Subcutaneous abdominal adipose tissue (tissue), 5 donors: ENCODE data around the gene ATRN.
"Not testable (repeated sequence)": the region's sequence is repeated elsewhere in the genome, so short reads cannot be mapped to it uniquely, and the experiment has no call there.

Experiments used
- H3K27ac ChIP-seq: one replicate; pipeline ENCODE4 v1.7.0; 2013; ENCODE audit warnings: low read depth, mild to moderate bottlenecking, inconsistent platforms, low read length, moderate library complexity
- H3K27me3 ChIP-seq, 5 donors: one replicate each; pipeline ENCODE4 v1.7.0; 2013; ENCODE audit warnings: low read length in 5 of 5, inconsistent platforms in 1 of 5; ENCODE audit not compliant: control insufficient read depth in 5 of 5, insufficient read depth in 4 of 5
- H3K36me3 ChIP-seq, 5 donors: one replicate each; pipeline ENCODE4 v1.7.0; 2013; ENCODE audit warnings: low read length in 5 of 5; ENCODE audit not compliant: control insufficient read depth in 5 of 5, insufficient read depth in 5 of 5
- H3K4me1 ChIP-seq, 5 donors: one replicate each; pipeline ENCODE4 v1.7.0; 2013; ENCODE audit warnings: low read length in 5 of 5, mild to moderate bottlenecking in 3 of 5, moderate library complexity in 1 of 5; ENCODE audit not compliant: control insufficient read depth in 5 of 5, insufficient read depth in 5 of 5
- H3K4me3 ChIP-seq, 5 donors: one replicate each; pipeline ENCODE4 v1.7.0; 2013; ENCODE audit warnings: low read length in 5 of 5, low read depth in 1 of 5
- H3K9ac ChIP-seq, 5 donors: one replicate each; pipeline ENCODE4 v1.7.0; 2013; ENCODE audit warnings: low read length in 5 of 5, mild to moderate bottlenecking in 4 of 5, moderate library complexity in 3 of 5
- H3K9me3 ChIP-seq, 5 donors: one replicate each; pipeline ENCODE4 v1.7.0; 2013; ENCODE audit warnings: low read length in 5 of 5; ENCODE audit not compliant: control insufficient read depth in 5 of 5
- donor health status: healthy.
- donor health status: healthy.
- donor health status: healthy.
- donor health status: healthy.
- donor health status: healthy.

The ATRN gene

GRCh38 chr20:3612795-3613572, 142.2 kb downstream of the ATRN start:
- H3K4me3 ChIP-seq: no peak overlapping the region
- H3K27me3 ChIP-seq: no peaks in the 10 kb centered on the region
- no peaks in the 10 kb centered on the region for H3K4me1 ChIP-seq
- H3K9ac ChIP-seq: no peak overlapping the region
- no peak overlapping the region for H3K27ac ChIP-seq
- peaks cover 4 to 27% (median 10%) of the 10 kb centered on the region in 5 donors for H3K36me3 ChIP-seq
- no peaks in the 10 kb centered on the region for H3K9me3 ChIP-seq

GRCh38 chr20:3613821-3614440, 143.1 kb downstream of the ATRN start:
- Histone ChIP-seq H3K9ac (no peak overlapping the region), H3K36me3 (peaks cover 0 to 35% (median 9%) of the 10 kb centered on the region in 5 donors), H3K27ac (no peak overlapping the region), H3K9me3 (no peaks in the 10 kb centered on the region), H3K27me3 (no peaks in the 10 kb centered on the region), H3K4me3 (no peak overlapping the region), H3K4me1 (no peaks in the 10 kb centered on the region)

GRCh38 chr20:3614466-3614865, 143.6 kb downstream of the ATRN start:
- Histone ChIP-seq H3K4me3 (no peak overlapping the region), H3K36me3 (peaks cover 0 to 38% (median 9%) of the 10 kb centered on the region in 5 donors), H3K27me3 (no peaks in the 10 kb centered on the region), H3K9ac (no peak overlapping the region), H3K9me3 (no peaks in the 10 kb centered on the region), H3K27ac (no peak overlapping the region), H3K4me1 (no peaks in the 10 kb centered on the region)

- H3K27ac ChIP-seq: not testable (repeated sequence)
Observed at GRCh38 chr20:3615171-3615840, 144.5 kb downstream of the ATRN start.

GRCh38 chr20:3616250-3616649, 145.4 kb downstream of the ATRN start:
- Histone ChIP-seq H3K4me1 (no peaks in the 10 kb centered on the region), H3K36me3 (peaks cover 0 to 31% (median 9%) of the 10 kb centered on the region in 5 donors), H3K27me3 (no peaks in the 10 kb centered on the region), H3K9ac (no peak overlapping the region), H3K4me3 (no peak overlapping the region), H3K27ac (no peak overlapping the region), H3K9me3 (no peaks in the 10 kb centered on the region)

More at GRCh38 chr20:3615171-3615840, 144.5 kb downstream of the ATRN start:
- peaks cover 0 to 33% (median 9%) of the 10 kb centered on the region in 5 donors for H3K36me3 ChIP-seq
- H3K27me3 ChIP-seq, H3K4me1 ChIP-seq, H3K4me3 ChIP-seq, H3K9ac ChIP-seq, H3K9me3 ChIP-seq: not testable (repeated sequence)

GRCh38 chr20:3621111-3621510, 150.3 kb downstream of the ATRN start:
- peaks cover 12 to 39% (median 14%) of the 10 kb centered on the region in 5 donors for H3K36me3 ChIP-seq
- H3K27me3 ChIP-seq: no peaks in the 10 kb centered on the region
- no peak overlapping the region for H3K4me3 ChIP-seq
- H3K9ac ChIP-seq: no peak overlapping the region
- H3K27ac ChIP-seq: no peak overlapping the region
- no peaks in the 10 kb centered on the region for H3K4me1 ChIP-seq
- H3K9me3 ChIP-seq: no peaks in the 10 kb centered on the region

GRCh38 chr20:3622406-3622805, 151.6 kb downstream of the ATRN start:
- Histone ChIP-seq H3K4me3 (no peak overlapping the region), H3K27me3 (no peaks in the 10 kb centered on the region), H3K9ac (no peak overlapping the region), H3K27ac (no peak overlapping the region), H3K4me1 (no peaks in the 10 kb centered on the region), H3K9me3 (no peaks in the 10 kb centered on the region), H3K36me3 (peaks cover 8 to 37% (median 16%) of the 10 kb centered on the region in 5 donors)

GRCh38 chr20:3627476-3627875, 156.7 kb downstream of the ATRN start:
- H3K9me3 ChIP-seq: no peaks in the 10 kb centered on the region
- H3K27ac ChIP-seq: no peak overlapping the region
- no peak overlapping the region for H3K9ac ChIP-seq
- H3K27me3 ChIP-seq: no peaks in the 10 kb centered on the region
- peaks cover 17 to 48% (median 25%) of the 10 kb centered on the region in 5 donors for H3K36me3 ChIP-seq
- H3K4me3 ChIP-seq: no peak overlapping the region
- H3K4me1 ChIP-seq: peaks cover 0 to 4% (median 0%) of the 10 kb centered on the region in 5 donors

- Histone ChIP-seq H3K9me3 (no peaks in the 10 kb centered on the region), H3K9ac (no peak overlapping the region), H3K4me3 (no peak overlapping the region), H3K36me3 (peaks cover 15 to 55% (median 25%) of the 10 kb centered on the region in 5 donors), H3K4me1 (peaks cover 0 to 4% (median 0%) of the 10 kb centered on the region in 5 donors), H3K27me3 (no peaks in the 10 kb centered on the region), H3K27ac (no peak overlapping the region)
Observed at GRCh38 chr20:3628502-3629314, 157.9 kb downstream of the ATRN start.
